ENCODE data around the gene NAV2.

- TF ChIP-seq EZH2 (IDR thresholded peaks at IDR 0.05) (no peak), POLR2AphosphoS5 (IDR thresholded peaks at IDR 0.05; ENCODE audit: borderline replicate concordance, low read depth, low read length) (no peak)
These were observed 15.7 kb upstream of the NAV2 start for GRCh38 chr11:19696904-19697303.

Measured in SK-N-MC (cell line).